ENCODE data around the gene THEMIS2.
"Not testable (repeated sequence)": the region's sequence is repeated elsewhere in the genome, so short reads cannot be mapped to it uniquely, and the experiment has no call there.

THEMIS2 gene

GRCh38 chr1:27872059-27872801, at the start of gene THEMIS2:
Gene THEMIS2 (plus strand): TSS chr1:27872544. CDS start chr1:27872572, 28 bp downstream.
- no peak for DNase-seq (ENCODE audit: low read depth in 2 of 2)

GRCh38 chr1:27823784-27824183, 48.6 kb upstream of the THEMIS2 start:
- DNase-seq (ENCODE audit: low read depth in 2 of 2) = no peak

DNA sequence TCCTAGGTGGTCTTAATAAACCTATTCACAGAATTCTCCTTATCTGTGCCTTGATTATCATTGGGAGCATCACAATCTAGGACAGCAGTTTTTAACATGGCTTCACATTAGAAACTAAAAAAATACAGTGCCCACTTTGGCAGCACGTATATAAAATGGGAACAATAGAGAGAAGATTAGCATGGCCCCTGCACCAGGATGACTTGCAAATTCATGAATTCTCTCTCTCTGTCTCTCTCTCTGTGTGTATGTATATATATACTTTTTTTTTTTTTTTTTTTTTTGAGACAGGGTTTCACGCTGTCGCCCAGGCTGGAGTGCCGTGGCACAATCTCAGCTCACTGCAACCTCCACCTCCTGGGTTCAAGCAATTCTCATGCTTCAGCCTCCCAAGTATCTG, 47.9 kb upstream of the THEMIS2 start:
- DNase-seq (ENCODE audit: low read depth in 2 of 2) = no peak

- DNase-seq (ENCODE audit: low read depth in 2 of 2) = not testable (repeated sequence)
Measured at GRCh38 chr1:27829339-27829960, 42.9 kb upstream of the THEMIS2 start.

DNA sequence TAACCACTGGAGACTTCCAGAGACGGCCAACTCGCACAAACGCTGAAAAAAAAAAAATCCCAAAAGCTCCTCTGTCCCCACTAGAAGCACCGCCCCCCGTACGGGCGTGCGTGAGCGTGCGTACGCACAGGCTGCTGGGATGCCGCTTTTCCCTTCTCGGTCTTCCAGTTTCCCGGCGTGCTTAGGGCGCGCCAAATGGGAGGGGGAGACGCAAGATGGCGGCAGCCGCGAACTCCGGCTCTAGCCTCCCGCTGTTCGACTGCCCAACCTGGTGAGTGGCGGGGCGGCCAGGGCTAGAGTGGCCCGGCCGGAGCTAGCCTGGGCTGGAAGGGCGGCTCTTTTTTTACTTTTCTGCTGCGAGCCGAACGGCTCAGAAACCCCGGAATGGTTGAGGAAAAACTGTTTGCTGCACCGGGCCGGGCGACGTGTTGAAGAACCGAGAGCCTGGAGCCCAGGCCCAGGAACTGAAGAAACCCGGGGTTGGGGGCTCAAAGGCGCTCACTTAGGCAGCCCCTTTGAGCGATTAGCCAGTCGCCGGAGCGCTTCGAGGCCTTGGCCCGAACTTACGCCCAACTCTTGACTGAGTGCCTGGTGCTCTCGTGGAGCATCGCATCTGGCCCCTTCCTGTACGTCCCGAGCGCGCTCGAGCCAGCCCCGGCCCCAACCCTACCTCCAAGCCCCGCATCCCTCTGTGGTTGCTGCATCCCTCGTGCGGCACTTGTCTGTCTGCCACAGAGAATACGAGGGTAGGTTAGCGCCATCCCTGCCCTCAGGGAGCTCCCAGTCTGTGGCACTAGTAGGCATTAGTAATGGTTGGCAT, 41.5 kb upstream of the THEMIS2 start, which contains the start of gene PPP1R8:
PPP1R8 (plus strand) TSS at position 162 of the 820 bp plus-strand sequence; CDS start at position 216, 54 bp downstream.
- peak; percentile 85 to 87 for DNase-seq (ENCODE audit: low read depth in 2 of 2)

DNA sequence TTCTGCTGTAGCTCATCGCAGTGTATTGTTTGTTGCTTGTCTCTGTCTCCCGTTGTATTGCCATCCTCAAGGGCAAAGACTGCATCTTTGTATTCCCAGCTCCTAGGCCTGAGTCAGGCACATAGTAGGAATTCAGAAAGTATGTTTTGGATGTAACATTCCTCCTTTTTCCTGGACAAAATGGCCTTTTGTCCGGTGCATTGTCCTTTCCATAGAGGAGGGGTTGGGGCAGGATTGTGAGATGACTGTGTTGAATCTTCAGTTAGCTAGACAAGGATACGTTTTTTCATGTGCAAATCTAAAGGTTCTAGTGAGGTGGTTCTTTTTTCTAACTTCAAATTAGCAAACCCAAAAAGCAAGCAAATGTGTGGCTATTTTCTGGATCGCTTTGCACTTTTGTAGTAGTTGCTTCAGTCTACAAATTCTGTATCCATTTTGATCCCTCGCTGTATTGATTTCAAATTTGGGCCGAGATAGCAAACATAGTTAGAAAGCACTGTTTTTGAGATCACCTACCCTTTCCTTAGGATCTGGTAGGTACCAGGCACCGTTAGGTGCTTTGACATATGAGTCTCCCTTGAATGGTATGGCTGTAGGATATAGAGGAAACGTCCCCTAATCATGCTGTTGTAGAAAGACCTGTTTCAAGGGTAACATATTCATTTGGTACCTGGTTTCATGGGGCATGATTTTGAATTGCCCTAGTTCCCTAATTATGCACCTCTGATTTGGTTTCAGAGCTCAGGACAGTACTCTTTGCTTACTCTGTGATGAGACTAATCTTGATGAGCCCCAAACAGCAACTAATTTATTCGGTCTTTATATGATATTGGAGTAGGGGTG, 40.6 kb upstream of the THEMIS2 start:
- DNase-seq (ENCODE audit: low read depth in 2 of 2) = no peak

DNA sequence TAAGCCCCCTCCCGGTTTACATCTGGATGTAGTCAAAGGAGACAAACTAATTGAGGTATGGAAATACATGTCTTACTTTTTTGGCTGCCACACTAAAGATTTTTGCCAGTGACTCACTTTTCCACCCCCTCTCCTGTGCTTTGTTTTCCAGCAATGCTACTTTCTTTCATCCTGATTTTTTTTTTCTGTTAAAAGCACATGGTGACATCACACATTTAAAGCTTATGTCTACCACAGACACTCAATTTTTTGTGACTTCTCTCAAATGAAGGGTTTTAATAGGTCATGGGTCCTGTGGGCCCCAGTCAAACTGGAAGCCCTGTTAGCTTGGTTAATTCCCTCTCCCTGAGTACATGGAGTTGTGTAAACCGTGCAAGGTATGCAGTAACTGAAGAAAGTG, 39.6 kb upstream of the THEMIS2 start:
- peak; percentile 15 to 18 for DNase-seq (ENCODE audit: low read depth in 2 of 2)

- DNase-seq (ENCODE audit: low read depth in 2 of 2) = no peak
Measured at GRCh38 chr1:27833470-27833869, 38.9 kb upstream of the THEMIS2 start.

- no peak for DNase-seq (ENCODE audit: low read depth in 2 of 2)
Measured at GRCh38 chr1:27835046-27835445, 37.3 kb upstream of the THEMIS2 start.

DNA sequence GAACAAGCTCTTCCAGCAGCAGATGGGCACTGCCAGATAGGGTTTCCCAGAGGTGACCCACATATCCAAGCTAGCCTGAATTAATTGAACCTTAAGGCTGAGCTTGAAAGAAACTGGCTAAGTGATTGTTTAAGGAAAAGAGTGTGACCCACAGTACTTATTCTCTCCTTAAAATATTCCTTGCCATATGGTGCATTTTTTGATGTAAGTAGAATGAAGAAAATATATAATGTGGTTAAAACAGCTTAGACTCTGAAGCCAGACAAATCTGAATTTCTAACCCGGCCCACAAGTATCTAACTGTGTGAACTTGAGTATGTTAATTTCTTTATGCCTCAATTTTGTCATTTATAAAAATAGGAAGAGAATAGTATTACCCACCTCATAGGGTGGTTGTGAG, 36.8 kb upstream of the THEMIS2 start:
- DNase-seq (ENCODE audit: low read depth in 2 of 2) = no peak

- no peak for DNase-seq (ENCODE audit: low read depth in 2 of 2)
Measured at GRCh38 chr1:27849951-27850350, 22.4 kb upstream of the THEMIS2 start.

DNA sequence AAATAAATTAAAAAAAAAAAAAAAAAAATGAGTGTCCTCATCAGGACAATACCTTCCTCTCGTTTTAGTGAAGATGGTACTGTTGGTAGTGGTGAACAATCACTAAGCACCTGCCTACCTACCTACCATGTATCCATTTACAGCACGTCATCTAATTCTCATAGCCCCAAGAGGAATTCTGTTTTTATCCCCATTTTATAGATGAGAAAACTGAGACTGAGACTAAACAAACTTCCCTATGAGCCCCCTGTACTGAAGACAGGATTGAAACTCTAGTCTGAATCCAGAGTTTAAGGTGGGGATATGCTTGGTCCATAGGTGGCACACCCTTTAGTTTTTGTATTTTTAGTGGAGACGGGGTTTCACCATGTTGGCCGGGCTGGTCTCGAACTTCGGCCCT, 17.3 kb upstream of the THEMIS2 start:
- no peak for DNase-seq (ENCODE audit: low read depth in 2 of 2)

- DNase-seq (ENCODE audit: low read depth in 2 of 2) = no peak
Measured at GRCh38 chr1:27856561-27857343, 15.6 kb upstream of the THEMIS2 start.

DNA sequence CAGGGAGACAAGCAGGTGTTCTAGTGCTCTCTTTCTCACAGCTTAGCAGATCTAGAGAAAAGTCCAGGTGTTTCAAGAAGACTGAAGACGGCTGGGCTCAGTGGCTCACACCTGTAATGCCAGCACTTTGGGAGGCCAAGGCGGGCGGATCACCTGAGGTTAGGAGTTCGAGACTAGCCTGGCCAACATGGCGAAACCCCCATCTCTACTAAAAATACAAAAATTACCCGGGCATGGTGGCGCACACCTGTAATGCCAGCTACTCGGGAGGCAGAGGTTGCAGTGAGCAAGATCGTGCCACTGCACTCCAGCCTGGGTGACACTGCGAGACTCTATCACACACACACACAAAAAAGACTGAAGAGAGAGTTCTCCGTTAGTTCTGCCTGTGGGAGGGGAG, 14.8 kb upstream of the THEMIS2 start:
- DNase-seq (ENCODE audit: low read depth in 2 of 2) = not testable (repeated sequence)

GRCh38 chr1:27858072-27858948, 14.0 kb upstream of the THEMIS2 start:
- DNase-seq (ENCODE audit: low read depth in 2 of 2) = peak; percentile 47 to 53

GRCh38 chr1:27858949-27859576, 13.3 kb upstream of the THEMIS2 start:
- DNase-seq (ENCODE audit: low read depth in 2 of 2) = no peak

DNA sequence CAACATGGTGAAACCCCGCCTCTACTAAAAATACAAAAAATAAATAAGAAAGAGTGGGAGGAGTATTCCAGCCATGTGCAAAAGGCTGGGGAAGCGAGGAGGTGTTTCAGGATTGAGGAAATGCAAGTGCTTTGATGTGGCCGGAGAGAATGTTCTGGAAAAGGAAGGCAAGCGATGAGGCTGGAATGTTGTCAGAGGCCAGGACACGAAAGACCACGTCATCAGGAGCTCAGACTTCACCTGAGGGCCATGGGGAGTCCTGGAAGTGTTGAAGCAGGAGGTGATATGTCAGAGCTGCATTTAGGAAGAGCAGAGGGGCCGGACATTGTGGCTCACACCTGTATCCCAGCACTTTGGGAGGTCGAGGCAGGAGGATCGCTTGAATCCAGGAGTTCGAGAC, 10.9 kb upstream of the THEMIS2 start:
- no peak for DNase-seq (ENCODE audit: low read depth in 2 of 2)

- no peak for DNase-seq (ENCODE audit: low read depth in 2 of 2)
Measured at GRCh38 chr1:27862004-27862403, 10.3 kb upstream of the THEMIS2 start.

Data from fibroblast of skin of left biceps (primary cell).